DOHH2 (cell line): Measurements from ENCODE around the gene ABLIM3.

Experiments used
- CTCF ChIP-seq: fragments of 200-600 bp; sonication (generic); IDR thresholded peaks from one replicate; pipeline ENCODE4 v1.5.1; 2014; ENCODE audit warnings: antibody characterized with exemption, mild to moderate bottlenecking, low read depth, low read length; ENCODE audit not compliant: poor library complexity, severe bottlenecking
- EZH2phosphoT487 ChIP-seq: fragments of 200-600 bp; sonication (generic); IDR thresholded peaks from 2 replicates; pipeline ENCODE4 v1.6.1; 2017; ENCODE audit warnings: borderline replicate concordance, mild to moderate bottlenecking, antibody characterized with exemption, low read length, moderate library complexity, mixed read lengths

DNA sequence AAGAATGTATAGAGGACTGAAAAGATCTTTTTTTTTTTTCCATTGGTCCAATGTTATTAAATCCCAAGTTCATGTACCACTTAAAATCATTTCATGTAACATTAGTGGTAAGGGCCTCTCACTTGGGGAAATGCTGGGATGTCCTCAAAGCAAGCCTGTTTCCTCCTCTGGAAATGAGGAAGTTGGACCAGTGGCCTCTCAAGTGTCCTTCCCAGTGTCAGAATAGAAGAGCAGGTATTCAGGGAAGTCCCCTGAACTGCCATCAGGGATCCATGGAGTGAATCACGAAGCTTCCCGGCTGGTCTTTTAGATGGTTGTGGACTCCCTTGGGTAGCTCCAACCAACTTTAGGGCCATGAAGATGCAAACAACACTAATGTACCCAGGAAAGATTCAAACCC is 75.2 kb downstream of the ABLIM3 start:
- no peak for TF ChIP-seq CTCF
- no peak for TF ChIP-seq EZH2phosphoT487
